NCI-H2227 treated with DMSO at 0.1 percent for 48 hours (cell line): Measurements from ENCODE around the gene PRPS1L1.

Experiments used
- DNase-seq: peaks from one replicate; lab custom pipeline; 2025; lab: John Stamatoyannopoulos, UW

Gene PRPS1L1

DNA sequence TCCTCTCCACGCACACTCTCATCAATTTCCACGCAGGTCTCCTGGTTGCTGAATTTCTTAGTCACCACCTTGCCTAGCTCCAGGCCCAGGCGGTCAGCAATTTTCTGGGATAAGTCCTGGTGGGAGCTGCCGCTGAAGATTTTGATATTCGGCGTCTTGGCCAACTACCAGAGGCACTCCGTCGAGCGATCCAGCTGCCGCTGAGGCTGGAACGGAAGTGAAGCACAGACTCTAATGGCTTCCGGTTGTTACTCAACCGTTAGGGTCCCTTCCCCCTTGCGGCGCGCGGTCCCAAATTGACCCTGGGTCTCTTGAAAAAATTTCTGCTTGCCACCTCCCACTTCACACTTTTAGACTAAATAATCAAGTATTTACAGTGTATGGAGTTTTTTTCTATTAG lies at the start of gene PRPS1L1:
Gene PRPS1L1 (minus strand): TSS at position 219 of the 400 bp plus-strand sequence.
- no peak for DNase-seq

DNA sequence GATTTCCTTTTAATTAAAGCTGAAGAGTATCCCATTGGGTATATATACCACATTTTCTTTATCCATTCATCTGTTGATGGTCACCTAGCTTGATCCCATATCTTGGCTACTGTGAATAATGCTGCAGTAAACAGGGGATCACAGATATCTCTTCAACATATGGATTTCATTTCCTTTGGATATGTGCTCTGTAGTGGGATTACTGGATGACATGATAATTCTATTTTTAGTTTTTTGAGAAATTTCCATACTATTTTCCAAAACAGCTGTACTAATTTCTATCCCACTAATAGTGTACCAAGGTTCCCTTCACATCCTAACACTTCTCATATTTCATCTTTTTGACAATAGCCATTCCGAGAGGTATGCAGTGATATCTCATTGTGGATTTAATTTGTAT lies 48.8 kb upstream of the PRPS1L1 start:
- DNase-seq = no peak

DNA sequence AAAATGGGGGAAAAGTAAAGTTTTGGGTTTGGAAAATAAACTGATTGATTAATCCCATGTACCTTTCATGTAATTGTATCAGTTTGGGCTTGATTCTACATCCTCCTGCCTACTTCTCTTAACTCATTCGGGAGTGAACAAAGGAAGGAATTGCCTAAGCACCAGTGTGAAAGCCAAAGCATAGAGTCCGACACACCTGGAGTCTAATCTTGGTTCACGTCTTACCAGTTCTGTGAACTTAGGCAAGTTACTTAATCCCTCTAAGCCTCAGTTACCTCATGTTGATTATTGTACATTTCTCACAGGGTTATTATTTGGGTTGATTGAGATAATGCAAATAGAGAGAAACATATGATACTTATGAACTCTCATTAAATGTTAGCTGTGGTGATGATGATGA lies 41.1 kb upstream of the PRPS1L1 start:
- no peak for DNase-seq

DNA sequence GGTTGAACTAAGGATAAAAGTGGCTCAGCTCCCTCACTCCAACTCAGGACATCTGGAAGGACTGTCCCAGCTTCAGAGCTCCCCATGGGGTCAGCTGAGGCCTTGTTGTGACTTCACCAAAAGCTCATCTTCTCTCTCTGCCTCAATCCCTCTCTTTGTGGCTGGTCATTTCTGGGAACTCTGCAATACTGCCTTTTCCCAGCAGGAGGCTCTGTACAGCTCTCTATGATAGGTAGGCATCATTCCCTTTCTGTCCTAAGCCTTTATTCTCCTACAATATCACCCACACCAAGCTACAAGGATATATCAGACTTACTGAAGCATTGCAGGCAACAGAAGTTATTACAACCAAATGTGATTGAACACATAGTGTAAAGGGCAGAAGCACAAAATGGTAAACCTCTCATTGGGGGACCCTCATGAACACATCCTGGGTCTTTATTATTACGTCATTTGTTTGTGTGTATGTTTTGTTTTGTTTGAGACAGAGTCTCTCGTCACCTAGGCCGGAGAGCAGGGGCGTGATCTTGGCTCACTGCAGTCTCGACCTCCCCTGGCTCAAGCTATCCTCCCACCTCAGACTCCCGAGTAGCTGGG lies 36.7 kb upstream of the PRPS1L1 start:
- no peak for DNase-seq

DNA sequence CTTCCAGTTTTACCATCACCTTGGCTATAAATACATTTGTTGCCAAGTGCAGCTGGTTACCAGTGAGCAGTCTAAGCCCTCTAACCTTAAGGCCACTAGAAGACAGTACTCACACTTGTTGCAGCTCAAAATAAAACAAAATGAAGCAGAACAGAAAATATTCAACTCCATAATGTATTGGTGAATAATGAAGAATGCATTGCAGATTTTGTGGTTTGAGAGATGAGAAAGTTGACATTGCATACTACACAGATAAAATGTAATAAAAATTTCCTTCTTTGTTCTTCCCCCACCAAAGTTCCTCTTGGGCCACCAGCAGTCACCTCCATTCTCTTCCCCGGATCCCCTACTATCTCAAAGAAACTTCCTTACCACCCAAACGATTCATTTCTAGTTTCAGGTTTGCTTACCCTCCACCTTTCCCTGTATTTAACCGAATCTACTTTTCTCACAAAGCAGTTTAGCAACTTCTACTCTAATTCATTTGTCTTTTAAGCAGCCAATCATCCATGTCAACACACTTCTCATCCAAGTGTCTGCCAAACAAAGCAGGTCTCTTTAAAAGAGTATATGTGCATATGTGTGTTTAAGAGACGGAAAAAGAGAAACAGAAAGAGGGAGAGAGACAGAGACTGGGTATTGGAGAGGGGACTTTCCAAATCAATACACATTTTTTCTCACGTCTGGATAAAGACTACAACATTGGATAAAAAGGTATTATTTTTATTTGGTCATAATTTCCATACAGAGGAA lies 35.7 kb upstream of the PRPS1L1 start:
- DNase-seq = no peak

DNA sequence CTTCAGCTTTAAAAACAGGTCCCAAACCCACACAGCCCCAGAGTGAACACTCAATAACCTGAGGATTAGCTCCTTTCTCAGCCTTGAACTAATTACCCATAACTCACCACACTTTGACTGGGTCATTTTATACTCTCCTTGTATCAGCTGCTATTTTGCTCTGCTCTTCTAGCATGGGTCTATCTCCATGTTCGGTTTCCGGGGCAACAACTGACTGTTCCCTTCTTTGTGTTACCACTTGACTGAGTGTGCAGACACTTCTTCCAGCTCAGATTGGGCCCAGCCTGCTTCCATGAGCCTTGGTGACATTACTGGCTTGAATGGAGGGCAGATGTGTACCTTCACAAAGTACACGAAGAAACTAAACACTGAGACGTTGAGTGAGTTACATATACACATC lies 31.5 kb upstream of the PRPS1L1 start:
- DNase-seq = no peak

DNA sequence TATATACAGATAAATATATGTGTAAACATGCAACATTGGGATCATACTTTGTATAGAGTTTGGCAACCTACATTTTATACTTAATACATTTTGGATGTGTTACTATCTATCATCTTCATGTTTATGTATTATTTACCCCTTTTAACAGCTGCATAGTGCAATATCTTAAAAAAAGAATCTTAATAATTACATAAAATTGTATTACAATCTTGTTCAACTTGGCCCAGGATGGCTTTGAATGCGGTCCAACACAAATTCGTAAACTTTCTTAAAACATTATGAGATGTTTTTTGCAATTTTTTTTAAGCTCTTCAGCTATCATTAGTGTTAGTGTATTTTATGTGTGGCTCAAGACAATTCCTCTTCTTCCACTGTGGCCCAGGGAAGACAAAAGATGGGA lies 26.3 kb upstream of the PRPS1L1 start:
- DNase-seq = no peak

DNA sequence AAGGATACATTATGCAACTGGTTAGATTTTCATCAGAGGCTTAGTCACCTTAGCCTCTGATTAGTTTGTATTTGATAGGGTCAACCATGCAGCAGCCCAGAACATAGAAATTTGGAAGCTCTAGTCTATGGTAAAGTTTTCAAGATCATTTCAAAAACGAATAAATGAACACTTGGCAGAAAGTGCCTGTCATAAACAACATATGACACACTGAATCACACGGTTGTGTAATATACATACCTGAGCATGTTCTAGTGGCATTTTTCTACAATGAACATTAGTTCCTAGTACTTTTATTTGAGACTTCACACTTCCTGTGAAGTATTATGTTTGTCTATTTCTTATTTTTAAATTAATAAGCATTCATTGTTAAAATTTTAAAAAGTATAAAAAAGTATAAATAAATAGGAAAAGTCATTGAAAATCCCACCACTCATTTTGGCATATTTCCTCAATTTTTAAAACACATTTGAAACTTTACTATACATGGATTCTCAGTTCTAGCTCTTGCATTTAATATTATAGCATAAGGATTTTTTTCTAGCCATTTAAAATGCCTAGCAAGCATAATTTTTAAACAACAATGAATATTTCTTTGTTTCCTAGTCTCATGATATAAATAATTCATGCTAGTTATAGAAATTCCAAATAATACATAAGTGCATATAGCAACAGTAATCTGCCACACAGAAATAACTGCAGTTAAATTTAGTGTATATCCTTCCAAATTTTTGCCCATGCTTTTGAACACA lies 25.7 kb upstream of the PRPS1L1 start:
- no peak for DNase-seq

DNA sequence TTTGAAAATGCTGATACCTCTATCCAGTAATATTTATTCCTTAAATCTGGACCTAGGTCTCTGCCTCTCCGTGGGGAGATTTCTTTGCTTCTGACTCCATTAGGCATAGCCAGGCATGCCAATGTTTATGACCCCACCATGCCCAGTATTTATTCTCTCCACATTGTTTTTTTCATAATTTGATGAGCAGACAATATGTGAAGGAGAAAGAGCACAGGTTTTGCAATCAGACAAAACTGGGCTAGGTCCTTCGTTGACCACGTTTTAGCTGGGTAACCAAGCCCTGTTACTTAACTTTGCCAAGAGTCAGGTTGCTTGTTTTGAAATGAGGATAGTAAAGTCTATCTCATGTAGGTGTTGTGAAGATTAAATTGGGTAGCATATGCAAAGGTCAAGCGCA lies 21.6 kb upstream of the PRPS1L1 start:
- no peak for DNase-seq

DNA sequence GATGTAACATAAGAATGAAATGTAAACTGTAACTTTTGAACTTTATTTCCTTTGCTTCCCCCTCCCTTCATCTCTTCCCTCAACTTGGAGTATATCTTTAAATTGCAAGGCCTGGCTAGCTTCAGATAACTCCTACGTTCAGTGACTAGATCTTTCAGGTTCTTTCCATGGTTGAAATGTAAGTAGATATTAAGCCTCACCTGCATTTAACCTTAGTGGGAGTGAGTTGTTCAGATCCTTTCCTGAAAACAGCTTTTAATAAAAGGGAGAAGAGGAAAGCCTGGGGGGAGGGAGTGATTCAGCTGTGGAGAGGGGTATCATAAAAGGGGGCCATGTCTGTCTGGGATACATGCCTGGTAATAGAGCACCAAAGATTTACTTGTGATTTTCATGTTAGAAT lies 19.0 kb upstream of the PRPS1L1 start:
- DNase-seq = peak; percentile 71

DNA sequence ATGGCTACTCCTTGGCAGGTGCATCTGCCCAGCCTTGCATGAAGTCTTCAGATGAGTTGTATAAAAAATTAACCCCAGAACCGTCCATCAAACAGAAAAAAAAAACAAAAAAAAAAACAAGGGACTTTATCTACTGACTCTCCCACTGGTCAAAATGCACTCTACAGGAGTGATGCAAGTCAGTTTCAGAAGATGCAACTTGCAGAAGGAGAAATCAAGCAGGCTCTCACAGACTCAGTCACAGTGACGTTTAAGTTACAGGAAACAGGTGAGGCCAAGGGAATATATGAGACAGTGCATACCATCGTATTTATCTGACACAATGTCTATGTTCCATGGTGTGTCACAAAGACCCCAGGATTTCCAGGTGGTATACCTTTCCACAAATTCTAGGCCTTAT lies 17.5 kb upstream of the PRPS1L1 start:
- DNase-seq = no peak

DNA sequence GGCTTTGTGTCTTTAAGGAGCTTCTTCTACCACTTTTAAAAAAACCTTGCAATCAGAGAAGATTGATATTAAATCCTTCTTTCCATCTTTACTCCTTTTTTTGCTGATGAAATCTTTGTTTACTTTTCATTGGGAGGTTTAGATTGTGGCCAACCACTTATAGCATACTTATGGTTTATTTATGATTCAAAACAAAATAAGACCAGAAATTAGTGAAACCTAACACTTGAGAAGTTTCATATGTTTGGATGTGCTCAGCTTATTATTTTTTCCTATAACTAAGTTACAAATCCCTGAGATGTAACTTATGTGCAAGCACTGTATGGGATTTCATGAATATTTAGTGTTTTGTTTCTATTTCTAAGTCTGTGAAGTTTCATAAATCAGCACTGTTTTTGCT lies 13.5 kb upstream of the PRPS1L1 start:
- no peak for DNase-seq

DNA sequence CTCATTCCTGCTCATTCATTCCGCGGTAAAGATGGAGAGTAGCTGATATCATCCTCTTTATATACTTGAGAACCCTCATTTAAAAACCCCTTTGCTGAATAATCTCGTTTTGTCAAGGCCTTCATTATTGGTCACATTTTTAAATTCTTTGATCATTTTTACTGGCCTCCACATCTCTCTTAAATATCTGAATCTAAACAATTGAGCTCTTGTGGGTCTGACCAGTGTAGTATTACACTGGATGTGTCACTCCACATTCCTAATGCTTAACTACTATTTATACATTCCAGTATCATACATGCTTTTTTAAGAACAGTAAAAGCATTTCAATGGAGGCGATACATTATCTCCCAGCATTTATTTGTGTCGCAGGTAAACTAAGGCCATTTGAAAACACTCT lies 12.6 kb upstream of the PRPS1L1 start:
- no peak for DNase-seq

DNA sequence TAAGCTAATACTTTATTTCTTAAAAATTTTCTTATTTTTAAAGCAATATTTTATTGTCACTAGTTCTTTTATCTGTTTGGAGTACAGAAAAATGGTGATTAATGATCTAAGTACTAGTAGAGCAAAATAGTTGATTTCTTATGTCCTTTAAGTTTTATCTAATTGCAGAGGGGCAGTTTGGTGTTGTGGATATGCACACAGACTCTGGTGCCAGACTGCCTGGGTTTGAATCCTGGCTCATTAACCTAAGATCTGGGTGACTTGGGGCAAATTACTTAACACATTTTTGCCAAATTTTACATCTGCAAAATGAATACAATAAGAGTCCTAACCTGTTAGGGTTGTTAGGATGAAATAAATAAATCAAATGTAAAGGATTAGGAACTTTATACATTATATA lies 10.7 kb upstream of the PRPS1L1 start:
- DNase-seq = no peak

DNA sequence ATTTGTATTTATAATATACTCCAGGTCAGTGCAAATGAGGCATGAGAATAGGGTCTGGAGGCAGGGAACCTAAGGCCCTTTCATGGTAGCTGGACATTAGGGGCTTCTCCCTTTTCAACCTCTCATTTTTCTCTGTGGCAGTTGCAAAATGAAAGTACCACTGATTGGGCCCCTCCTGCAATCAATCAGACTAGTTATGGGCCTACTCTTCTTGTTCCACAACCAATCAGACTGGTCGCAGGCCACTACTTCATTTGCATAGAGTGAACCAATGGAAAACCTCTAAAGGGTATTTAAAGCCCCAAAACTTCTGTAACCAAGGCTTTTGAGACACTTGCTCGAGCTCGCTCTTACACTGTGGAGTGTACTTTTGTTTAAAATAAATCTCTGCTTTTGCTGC lies 10.0 kb upstream of the PRPS1L1 start:
- no peak for DNase-seq

DNA sequence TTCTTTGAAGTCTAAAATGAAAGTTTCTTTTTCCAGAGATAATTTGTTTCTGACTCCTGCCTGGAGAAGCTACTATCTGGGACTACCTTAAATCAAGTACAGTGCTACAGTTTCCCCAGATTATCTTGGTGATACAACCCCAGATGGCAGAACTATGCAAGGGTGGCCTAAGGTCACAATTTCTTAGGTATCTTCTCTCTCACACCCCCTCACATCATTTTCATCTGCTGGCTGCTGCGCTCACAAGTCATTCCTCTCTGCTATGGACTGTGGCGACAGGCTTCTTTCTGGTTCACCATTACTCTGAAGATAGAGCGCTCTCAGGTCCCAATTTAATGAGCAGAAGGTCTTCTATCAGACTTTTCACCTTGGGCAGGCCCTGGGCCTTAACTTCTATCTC lies 9.1 kb upstream of the PRPS1L1 start:
- DNase-seq = no peak

DNA sequence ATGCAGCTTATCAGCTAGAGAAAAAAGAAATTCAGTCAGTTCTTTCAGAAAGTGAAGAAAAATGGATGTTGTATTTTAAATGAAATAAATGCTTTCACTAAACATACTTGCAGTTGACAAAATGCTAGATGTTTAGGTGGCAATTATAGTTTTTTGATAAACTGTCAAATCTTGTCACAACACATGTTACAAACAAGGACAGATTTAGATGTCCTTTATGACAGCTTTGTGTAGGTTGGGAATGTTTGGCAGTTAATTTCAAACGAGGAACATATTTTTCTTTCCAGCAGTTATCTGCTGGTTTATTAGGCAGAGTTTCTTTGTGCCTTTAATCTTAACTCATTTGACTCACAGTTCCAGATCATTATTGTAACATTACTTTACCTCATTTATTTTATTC lies 3.1 kb upstream of the PRPS1L1 start:
- DNase-seq = no peak

DNA sequence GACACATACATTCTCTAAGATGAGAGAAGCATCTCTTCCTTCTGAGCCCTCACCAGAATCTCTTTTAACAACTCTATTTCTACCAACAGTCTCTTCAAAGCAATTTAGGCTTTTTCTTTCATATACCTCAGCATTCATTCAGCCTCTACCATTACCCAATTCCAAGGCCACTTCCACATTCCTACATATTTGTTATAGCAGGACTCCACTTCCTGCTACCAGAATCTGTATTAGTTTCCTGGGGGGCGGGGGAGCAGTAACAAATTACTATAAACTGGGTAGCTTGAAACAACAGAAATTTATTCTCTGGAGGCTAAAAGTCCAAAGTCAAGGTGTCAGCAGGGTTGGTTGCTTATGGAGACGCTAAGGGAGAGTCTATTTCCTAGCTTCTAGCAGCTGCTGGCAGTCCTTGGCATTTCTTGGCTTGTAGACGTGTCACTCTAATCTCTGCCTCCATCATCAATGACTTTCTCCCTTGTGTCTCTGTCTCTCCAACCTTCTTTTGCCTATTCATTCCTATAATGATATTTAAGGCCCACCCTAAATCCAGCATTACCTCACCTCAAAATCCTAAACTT lies 7.4 kb downstream of the PRPS1L1 start:
- DNase-seq = no peak

DNA sequence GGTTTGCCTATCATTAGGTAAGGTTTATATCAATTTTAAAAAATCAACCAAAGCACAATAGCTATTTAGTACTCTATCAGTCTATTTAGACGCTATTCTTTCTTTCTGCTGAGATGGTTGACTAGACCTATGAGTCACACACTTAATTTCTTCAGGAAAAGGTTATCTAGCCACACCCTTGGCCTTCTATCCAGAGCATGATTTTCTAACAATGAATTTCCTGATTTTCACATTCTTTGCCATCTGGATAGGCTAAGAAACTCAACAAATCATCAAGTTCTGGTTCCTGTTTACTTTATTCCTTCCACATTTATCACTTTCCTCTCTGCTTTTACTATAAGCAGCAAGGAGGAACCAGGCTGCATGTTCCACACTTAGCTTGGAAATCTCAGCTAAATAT lies 8.1 kb downstream of the PRPS1L1 start:
- no peak for DNase-seq

DNA sequence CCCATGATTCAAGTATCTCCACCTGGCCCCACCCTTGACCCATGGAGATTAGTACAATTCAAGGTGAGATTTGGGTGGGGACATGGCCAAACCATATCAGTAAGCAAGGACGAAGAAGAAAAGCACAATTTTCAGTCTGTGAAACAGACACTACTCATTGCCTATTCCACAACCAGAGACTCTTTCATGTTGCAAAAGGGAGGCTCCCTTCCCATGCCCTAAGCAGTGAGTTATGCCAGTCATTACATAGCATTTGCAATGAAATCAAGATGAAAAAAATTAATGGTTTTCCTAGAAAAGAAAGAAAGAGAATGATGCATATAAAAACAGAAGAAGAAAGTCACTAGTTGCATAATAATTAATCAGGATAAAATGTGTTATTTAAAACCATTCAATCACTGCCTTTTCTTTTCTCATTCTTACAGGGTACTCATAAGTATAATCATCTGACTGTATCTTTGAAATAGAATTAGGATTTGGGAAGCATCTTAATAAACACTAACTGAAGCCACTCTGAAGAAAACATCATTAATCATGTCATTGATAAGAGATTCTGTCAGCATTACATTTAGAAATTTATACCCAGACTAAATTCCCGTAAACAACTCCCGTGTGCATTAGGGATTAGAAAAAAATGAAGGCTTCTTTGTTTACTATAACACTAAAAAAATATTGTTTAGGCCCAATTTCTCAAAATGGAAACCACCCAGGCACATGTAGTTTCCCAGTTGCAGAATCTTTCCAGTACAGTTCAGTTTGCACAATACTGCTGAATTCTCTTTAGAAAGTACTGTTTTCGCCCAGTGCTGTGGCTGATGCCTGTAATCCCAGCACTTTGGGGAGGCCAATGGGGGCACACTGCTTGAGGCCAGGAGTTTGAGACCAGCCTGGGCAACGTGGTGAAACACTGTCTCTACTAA lies 9.1 kb downstream of the PRPS1L1 start:
- DNase-seq = no peak

DNA sequence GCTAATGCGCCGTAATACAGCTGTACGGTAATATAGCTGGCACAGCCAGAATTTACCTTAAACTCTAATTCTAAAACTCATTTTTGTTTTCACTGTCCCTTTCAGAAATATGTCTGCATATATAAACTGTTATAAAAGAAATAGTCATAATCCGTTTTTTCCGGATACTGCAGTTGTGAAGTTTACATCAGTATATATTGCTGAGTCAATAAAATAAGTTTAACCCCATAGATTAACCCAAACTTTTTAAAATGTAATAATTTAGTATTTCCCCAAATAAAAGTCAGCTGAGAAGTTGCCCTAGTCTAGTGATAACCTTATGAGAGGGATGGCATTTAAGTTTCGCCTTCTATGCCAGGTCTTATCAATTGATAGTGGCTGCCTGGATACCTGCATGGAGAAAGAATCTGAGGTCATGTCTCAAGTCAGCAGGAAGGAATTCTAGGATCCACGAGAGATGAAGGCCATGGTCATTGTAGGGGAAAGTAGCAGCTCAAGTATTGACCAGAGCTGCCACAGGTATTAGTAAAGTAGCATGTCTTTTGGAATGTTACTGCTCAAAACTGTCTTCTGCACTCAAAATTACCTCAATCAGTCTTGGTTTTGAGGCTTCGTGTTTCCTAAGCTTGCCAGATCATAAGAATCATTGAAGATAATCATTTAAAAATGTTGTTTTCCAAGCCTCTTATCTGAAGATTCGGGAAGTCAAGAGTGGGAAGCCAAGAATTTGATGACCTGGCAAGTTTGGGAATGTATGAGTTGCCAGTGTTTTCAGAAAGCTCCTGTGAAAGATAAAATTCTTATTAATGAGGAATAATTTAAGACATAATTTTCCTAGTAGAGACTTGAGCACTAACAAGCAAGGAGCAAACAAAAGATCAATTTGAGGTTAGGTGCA lies 10.8 kb downstream of the PRPS1L1 start:
- DNase-seq = no peak
